ENCODE measurements around the gene GPSM1. TPM values are rescaled to one million over a fixed set of nuclear protein-coding genes. Genes with fewer than 3 reads are reported as not detected.

GPSM1 gene
- total RNA-seq, 1 donor from 2014 or later = 31.7 TPM

- no peak for DNase-seq (ENCODE audit: low spot score)
These were observed 43.6 kb downstream of the GPSM1 start for GRCh38 chr9:136370687-136371532.

GRCh38 chr9:136371533-136371880 is 44.2 kb downstream of the GPSM1 start:
- TF ChIP-seq CTCF (IDR thresholded peaks at IDR 0.05; ENCODE audit: unreplicated experiment) = no peak
- Mint-ChIP-seq H3K27ac (ENCODE audit: unreplicated experiment) (no peak overlapping the region), H3K4me3 (ENCODE audit: unreplicated experiment) (no peak overlapping the region), H3K9me3 (ENCODE audit: unreplicated experiment) (no peaks in the 10 kb centered on the region), H3K4me1 (ENCODE audit: unreplicated experiment) (peaks cover 6% of the 10 kb centered on the region), H3K36me3 (ENCODE audit: low read depth, unreplicated experiment) (no peaks in the 10 kb centered on the region), H3K27me3 (ENCODE audit: unreplicated experiment) (peaks cover 16% of the 10 kb centered on the region)
- DNase-seq (ENCODE audit: low spot score) = no peak

More at GRCh38 chr9:136370687-136371532, 43.6 kb downstream of the GPSM1 start:
- H3K4me3 Mint-ChIP-seq (ENCODE audit: unreplicated experiment) = no peak overlapping the region
- H3K27me3 Mint-ChIP-seq (ENCODE audit: unreplicated experiment) = peaks cover 16% of the 10 kb centered on the region
- no peak overlapping the region for H3K27ac Mint-ChIP-seq (ENCODE audit: unreplicated experiment)
- no peaks in the 10 kb centered on the region for H3K9me3 Mint-ChIP-seq (ENCODE audit: unreplicated experiment)
- no peak for TF ChIP-seq CTCF (IDR thresholded peaks at IDR 0.05; ENCODE audit: unreplicated experiment)
- H3K4me1 Mint-ChIP-seq (ENCODE audit: unreplicated experiment) = peaks cover 6% of the 10 kb centered on the region
- no peaks in the 10 kb centered on the region for H3K36me3 Mint-ChIP-seq (ENCODE audit: low read depth, unreplicated experiment)

- no peak for DNase-seq (ENCODE audit: low spot score)
- Mint-ChIP-seq H3K27ac (ENCODE audit: unreplicated experiment) (no peak overlapping the region), H3K9me3 (ENCODE audit: unreplicated experiment) (no peaks in the 10 kb centered on the region), H3K4me3 (ENCODE audit: unreplicated experiment) (no peak overlapping the region), H3K27me3 (ENCODE audit: unreplicated experiment) (peaks cover 16% of the 10 kb centered on the region), H3K36me3 (ENCODE audit: low read depth, unreplicated experiment) (no peaks in the 10 kb centered on the region), H3K4me1 (ENCODE audit: unreplicated experiment) (peaks cover 6% of the 10 kb centered on the region)
- TF ChIP-seq CTCF (IDR thresholded peaks at IDR 0.05; ENCODE audit: unreplicated experiment) = no peak
These were observed 44.7 kb downstream of the GPSM1 start for GRCh38 chr9:136372006-136372405.

- DNase-seq (ENCODE audit: low spot score) = no peak
- H3K4me1 Mint-ChIP-seq (ENCODE audit: unreplicated experiment) = peaks cover 6% of the 10 kb centered on the region
- no peak overlapping the region for H3K4me3 Mint-ChIP-seq (ENCODE audit: unreplicated experiment)
- peaks cover 16% of the 10 kb centered on the region for H3K27me3 Mint-ChIP-seq (ENCODE audit: unreplicated experiment)
- no peak overlapping the region for H3K27ac Mint-ChIP-seq (ENCODE audit: unreplicated experiment)
- H3K9me3 Mint-ChIP-seq (ENCODE audit: unreplicated experiment) = no peaks in the 10 kb centered on the region
- H3K36me3 Mint-ChIP-seq (ENCODE audit: low read depth, unreplicated experiment) = no peaks in the 10 kb centered on the region
- no peak for TF ChIP-seq CTCF (IDR thresholded peaks at IDR 0.05; ENCODE audit: unreplicated experiment)
These were observed 45.4 kb downstream of the GPSM1 start for GRCh38 chr9:136372561-136373299.
